ENCODE results near the gene TLX1.

The TLX1 gene

GRCh38 chr10:101111547-101111946 is 19.6 kb upstream of the TLX1 start:
- no peak overlapping the region for H3K4me3 ChIP-seq (ENCODE audit: insufficient read depth, low read depth, low read length, poor library complexity, severe bottlenecking)
- no peaks in the 10 kb centered on the region for H3K36me3 ChIP-seq (ENCODE audit: control insufficient read depth, insufficient read depth, low read length)
- H3K9me3 ChIP-seq (ENCODE audit: control insufficient read depth, low read length), result no peaks in the 10 kb centered on the region
- DNase-seq, result no peak
- H3K27ac ChIP-seq (ENCODE audit: insufficient read depth, low read length, poor library complexity, severe bottlenecking), result no peak overlapping the region
- H3K4me1 ChIP-seq (ENCODE audit: control insufficient read depth, insufficient read depth, low read length, poor library complexity, severe bottlenecking), result no peaks in the 10 kb centered on the region
- peaks cover 15% of the 10 kb centered on the region for H3K27me3 ChIP-seq (replicated peaks; ENCODE audit: control insufficient read depth, insufficient read depth, low read length, poor library complexity, severe bottlenecking)

- no peak for DNase-seq
- peaks cover 15% of the 10 kb centered on the region for H3K27me3 ChIP-seq (replicated peaks; ENCODE audit: control insufficient read depth, insufficient read depth, low read length, poor library complexity, severe bottlenecking)
- no peaks in the 10 kb centered on the region for H3K9me3 ChIP-seq (ENCODE audit: control insufficient read depth, low read length)
- no peak overlapping the region for H3K4me3 ChIP-seq (ENCODE audit: insufficient read depth, low read depth, low read length, poor library complexity, severe bottlenecking)
- no peak overlapping the region for H3K27ac ChIP-seq (ENCODE audit: insufficient read depth, low read length, poor library complexity, severe bottlenecking)
- no peaks in the 10 kb centered on the region for H3K36me3 ChIP-seq (ENCODE audit: control insufficient read depth, insufficient read depth, low read length)
- H3K4me1 ChIP-seq (ENCODE audit: control insufficient read depth, insufficient read depth, low read length, poor library complexity, severe bottlenecking), result no peaks in the 10 kb centered on the region
Measured at GRCh38 chr10:101112799-101113594, 18.1 kb upstream of the TLX1 start.

- Histone ChIP-seq H3K4me1 (ENCODE audit: control insufficient read depth, insufficient read depth, low read length, poor library complexity, severe bottlenecking) (no peaks in the 10 kb centered on the region), H3K36me3 (ENCODE audit: control insufficient read depth, insufficient read depth, low read length) (no peaks in the 10 kb centered on the region), H3K9me3 (ENCODE audit: control insufficient read depth, low read length) (no peaks in the 10 kb centered on the region), H3K4me3 (ENCODE audit: insufficient read depth, low read depth, low read length, poor library complexity, severe bottlenecking) (no peak overlapping the region), H3K27ac (ENCODE audit: insufficient read depth, low read length, poor library complexity, severe bottlenecking) (no peak overlapping the region), H3K27me3 (replicated peaks; ENCODE audit: control insufficient read depth, insufficient read depth, low read length, poor library complexity, severe bottlenecking) (peaks cover 15% of the 10 kb centered on the region)
- no peak for DNase-seq
Measured at GRCh38 chr10:101113890-101114403, 17.2 kb upstream of the TLX1 start.

- Histone ChIP-seq H3K36me3 (ENCODE audit: control insufficient read depth, insufficient read depth, low read length) (no peaks in the 10 kb centered on the region), H3K4me3 (ENCODE audit: insufficient read depth, low read depth, low read length, poor library complexity, severe bottlenecking) (no peak overlapping the region), H3K27me3 (replicated peaks; ENCODE audit: control insufficient read depth, insufficient read depth, low read length, poor library complexity, severe bottlenecking) (peaks cover 15% of the 10 kb centered on the region), H3K4me1 (ENCODE audit: control insufficient read depth, insufficient read depth, low read length, poor library complexity, severe bottlenecking) (no peaks in the 10 kb centered on the region), H3K27ac (ENCODE audit: insufficient read depth, low read length, poor library complexity, severe bottlenecking) (no peak overlapping the region), H3K9me3 (ENCODE audit: control insufficient read depth, low read length) (no peaks in the 10 kb centered on the region)
- DNase-seq, result no peak
Measured at GRCh38 chr10:101114646-101115045, 16.5 kb upstream of the TLX1 start.

GRCh38 chr10:101116754-101117153 is 14.3 kb upstream of the TLX1 start:
- no peak overlapping the region for H3K4me3 ChIP-seq (ENCODE audit: insufficient read depth, low read depth, low read length, poor library complexity, severe bottlenecking)
- no peaks in the 10 kb centered on the region for H3K36me3 ChIP-seq (ENCODE audit: control insufficient read depth, insufficient read depth, low read length)
- H3K27ac ChIP-seq (ENCODE audit: insufficient read depth, low read length, poor library complexity, severe bottlenecking), result no peak overlapping the region
- DNase-seq, result no peak
- H3K9me3 ChIP-seq (ENCODE audit: control insufficient read depth, low read length), result no peaks in the 10 kb centered on the region
- peaks cover 3% of the 10 kb centered on the region for H3K4me1 ChIP-seq (ENCODE audit: control insufficient read depth, insufficient read depth, low read length, poor library complexity, severe bottlenecking)
- peaks cover 15% of the 10 kb centered on the region for H3K27me3 ChIP-seq (replicated peaks; ENCODE audit: control insufficient read depth, insufficient read depth, low read length, poor library complexity, severe bottlenecking)

GRCh38 chr10:101118031-101118430 is 13.1 kb upstream of the TLX1 start:
- no peaks in the 10 kb centered on the region for H3K9me3 ChIP-seq (ENCODE audit: control insufficient read depth, low read length)
- H3K4me1 ChIP-seq (ENCODE audit: control insufficient read depth, insufficient read depth, low read length, poor library complexity, severe bottlenecking), result peaks cover 7% of the 10 kb centered on the region
- no peak overlapping the region for H3K4me3 ChIP-seq (ENCODE audit: insufficient read depth, low read depth, low read length, poor library complexity, severe bottlenecking)
- H3K27ac ChIP-seq (ENCODE audit: insufficient read depth, low read length, poor library complexity, severe bottlenecking), result no peak overlapping the region
- H3K36me3 ChIP-seq (ENCODE audit: control insufficient read depth, insufficient read depth, low read length), result no peaks in the 10 kb centered on the region
- H3K27me3 ChIP-seq (replicated peaks; ENCODE audit: control insufficient read depth, insufficient read depth, low read length, poor library complexity, severe bottlenecking), result peaks cover 24% of the 10 kb centered on the region
- DNase-seq, result no peak

GRCh38 chr10:101120520-101120883 is 10.6 kb upstream of the TLX1 start:
- H3K27me3 ChIP-seq (replicated peaks; ENCODE audit: control insufficient read depth, insufficient read depth, low read length, poor library complexity, severe bottlenecking), result peaks cover 30% of the 10 kb centered on the region
- H3K9me3 ChIP-seq (ENCODE audit: control insufficient read depth, low read length), result no peaks in the 10 kb centered on the region
- H3K4me3 ChIP-seq (ENCODE audit: insufficient read depth, low read depth, low read length, poor library complexity, severe bottlenecking), result peak overlapping the region; percentile 73
- no peak overlapping the region for H3K27ac ChIP-seq (ENCODE audit: insufficient read depth, low read length, poor library complexity, severe bottlenecking)
- H3K4me1 ChIP-seq (ENCODE audit: control insufficient read depth, insufficient read depth, low read length, poor library complexity, severe bottlenecking), result peaks cover 18% of the 10 kb centered on the region
- no peaks in the 10 kb centered on the region for H3K36me3 ChIP-seq (ENCODE audit: control insufficient read depth, insufficient read depth, low read length)
- DNase-seq, result no peak

- H3K27me3 ChIP-seq (replicated peaks; ENCODE audit: control insufficient read depth, insufficient read depth, low read length, poor library complexity, severe bottlenecking), result peaks cover 30% of the 10 kb centered on the region
- peak in 1 of 3 donors; percentile 6 for DNase-seq
- H3K9me3 ChIP-seq (ENCODE audit: control insufficient read depth, low read length), result no peaks in the 10 kb centered on the region
- H3K4me1 ChIP-seq (ENCODE audit: control insufficient read depth, insufficient read depth, low read length, poor library complexity, severe bottlenecking), result peaks cover 18% of the 10 kb centered on the region
- no peak overlapping the region for H3K27ac ChIP-seq (ENCODE audit: insufficient read depth, low read length, poor library complexity, severe bottlenecking)
- no peaks in the 10 kb centered on the region for H3K36me3 ChIP-seq (ENCODE audit: control insufficient read depth, insufficient read depth, low read length)
- peak overlapping the region; percentile 73 for H3K4me3 ChIP-seq (ENCODE audit: insufficient read depth, low read depth, low read length, poor library complexity, severe bottlenecking)
Measured at GRCh38 chr10:101120884-101121653, 10.0 kb upstream of the TLX1 start.

- no peaks in the 10 kb centered on the region for H3K36me3 ChIP-seq (ENCODE audit: control insufficient read depth, insufficient read depth, low read length)
- no peak for DNase-seq
- no peak overlapping the region for H3K27ac ChIP-seq (ENCODE audit: insufficient read depth, low read length, poor library complexity, severe bottlenecking)
- no peaks in the 10 kb centered on the region for H3K9me3 ChIP-seq (ENCODE audit: control insufficient read depth, low read length)
- peaks cover 31% of the 10 kb centered on the region for H3K27me3 ChIP-seq (replicated peaks; ENCODE audit: control insufficient read depth, insufficient read depth, low read length, poor library complexity, severe bottlenecking)
- H3K4me3 ChIP-seq (ENCODE audit: insufficient read depth, low read depth, low read length, poor library complexity, severe bottlenecking), result peak overlapping the region; percentile 73
- peaks cover 18% of the 10 kb centered on the region for H3K4me1 ChIP-seq (ENCODE audit: control insufficient read depth, insufficient read depth, low read length, poor library complexity, severe bottlenecking)
Measured at GRCh38 chr10:101121654-101122031, 9.5 kb upstream of the TLX1 start.

Measured in effector memory CD4-positive, alpha-beta T cell (primary cell).